ENCODE data around the gene SPOCK2. TPM values are rescaled to one million over a fixed set of nuclear protein-coding genes. Genes with fewer than 3 reads are reported as not detected.

The SPOCK2 gene
- polyA plus RNA-seq, 1 of the 3 experiments (the other 2 are of a cell fraction) = 0.18 TPM

DNA sequence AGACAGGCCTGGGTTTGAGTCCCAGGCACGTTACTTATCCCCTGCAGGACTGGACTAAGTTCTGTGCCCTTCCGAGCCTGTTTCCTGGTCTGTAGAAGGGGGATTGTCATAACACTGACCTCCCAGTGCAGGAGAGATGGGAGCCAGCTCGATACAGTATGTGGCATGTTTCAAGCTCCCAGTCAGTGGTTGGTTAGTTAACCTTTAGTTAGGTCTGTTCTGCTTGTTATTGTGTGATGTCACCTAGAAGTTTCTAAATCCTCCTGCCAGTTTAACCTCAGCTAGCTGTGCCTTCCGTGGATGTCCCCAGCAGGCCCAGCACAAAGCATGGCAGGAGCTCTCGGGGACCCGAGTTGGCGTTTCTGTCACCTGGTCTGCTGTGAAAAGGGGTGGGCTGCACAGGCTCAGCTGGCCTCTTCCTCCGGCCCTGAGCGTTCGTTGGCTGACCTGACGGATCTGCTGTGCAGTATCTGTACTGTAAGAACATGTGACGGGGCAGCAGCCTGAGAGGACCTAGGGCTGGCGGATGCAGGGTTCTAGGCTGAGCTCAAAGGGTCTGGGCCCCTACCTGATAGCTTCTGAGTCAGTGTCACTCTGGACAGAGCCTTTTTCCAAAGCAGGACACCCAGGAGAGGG is 53.0 kb downstream of the SPOCK2 start:
- 80% methylated on average over 8 of the region's 13 CpGs for WGBS (ENCODE audit: low lambda C conversion rate)
- POLR2A ChIA-PET = no interaction called here
- H2AFZ ChIP-seq (ENCODE audit: low read depth) = no peak overlapping the region

DNA sequence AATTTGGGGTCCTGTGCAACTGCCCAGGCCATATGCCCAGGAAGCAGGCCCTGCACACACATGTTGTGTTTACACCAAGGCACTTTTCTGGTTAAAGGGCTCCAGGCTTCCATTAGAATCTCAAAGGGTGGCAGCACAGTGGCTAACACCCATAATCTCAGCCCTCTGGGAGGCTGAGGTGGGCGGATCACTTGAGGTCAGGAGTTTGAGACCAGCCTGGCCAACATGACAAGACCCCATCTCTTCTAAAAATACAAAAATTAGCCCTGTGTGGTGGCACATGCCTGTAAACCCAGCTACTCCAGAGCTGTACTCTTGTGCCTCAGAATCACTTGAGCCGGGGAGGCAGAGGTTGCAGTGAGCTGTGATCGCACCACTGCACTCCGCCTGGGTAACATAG is 53.6 kb downstream of the SPOCK2 start:
- DNase-seq = no peak
- Histone ChIP-seq H3K4me1 (ENCODE audit: control insufficient read depth in 1 of 2, insufficient read depth in 2 of 2, low read depth in 1 of 2, low read length in 1 of 2) (no peaks in the 10 kb centered on the region), H3K4me3 (ENCODE audit: low read depth in 2 of 2, low read length in 1 of 2) (no peak overlapping the region), H3K4me2 (no peak overlapping the region), H3K27me3 (ENCODE audit: insufficient read depth) (no peaks in the 10 kb centered on the region), H3F3A (replicated peaks; ENCODE audit: insufficient read depth) (no peaks in the 10 kb centered on the region), H3K9me3 (no peaks in the 10 kb centered on the region), H3K9me2 (no peaks in the 10 kb centered on the region), H3K9ac (no peak overlapping the region), H4K20me1 (ENCODE audit: insufficient read depth) (no peaks in the 10 kb centered on the region), H2AFZ (ENCODE audit: low read depth) (no peak overlapping the region), H3K36me3 (replicated peaks in 1 of 2; ENCODE audit: control insufficient read depth in 1 of 2, insufficient read depth in 2 of 2, low read length in 1 of 2) (no peaks in the 10 kb centered on the region), H3K27ac (ENCODE audit: low read depth in 2 of 2, low read length in 1 of 2) (no peak overlapping the region), H3K79me2 (ENCODE audit: insufficient read depth) (no peaks in the 10 kb centered on the region)
- ChIA-PET CTCF (interaction anchor here (1.0 to 3.7 kb wide), 2 partner anchors 9 to 138 kb away, joined by 5 to 14 read pairs; no protein-coding TSS in a partner anchor), POLR2A (no interaction called here)
- WGBS (ENCODE audit: low lambda C conversion rate) = 92% methylated on average over 4 of the region's 4 CpGs
- TF ChIP-seq JUND (IDR thresholded peaks at IDR 0.05) = no peak
- no peak for TF ChIP-seq SMC3 (IDR thresholded peaks at IDR 0.05; ENCODE audit: low read depth, low read length)
- no peak for TF ChIP-seq YY1 (IDR thresholded peaks at IDR 0.05; ENCODE audit: low read depth)
- TF ChIP-seq EP300 (IDR thresholded peaks at IDR 0.05; ENCODE audit: borderline replicate concordance in 1 of 2, low read depth in 1 of 2, low read length in 1 of 2) = no peak
- TF ChIP-seq, protein P1, sequence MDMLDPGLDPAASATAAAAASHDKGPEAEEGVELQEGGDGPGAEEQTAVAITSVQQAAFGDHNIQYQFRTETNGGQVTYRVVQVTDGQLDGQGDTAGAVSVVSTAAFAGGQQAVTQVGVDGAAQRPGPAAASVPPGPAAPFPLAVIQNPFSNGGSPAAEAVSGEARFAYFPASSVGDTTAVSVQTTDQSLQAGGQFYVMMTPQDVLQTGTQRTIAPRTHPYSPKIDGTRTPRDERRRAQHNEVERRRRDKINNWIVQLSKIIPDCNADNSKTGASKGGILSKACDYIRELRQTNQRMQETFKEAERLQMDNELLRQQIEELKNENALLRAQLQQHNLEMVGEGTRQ (IDR thresholded peaks at IDR 0.05; ENCODE audit: borderline replicate concordance, low read depth, low read length) = no peak
- TF ChIP-seq, protein P2, sequence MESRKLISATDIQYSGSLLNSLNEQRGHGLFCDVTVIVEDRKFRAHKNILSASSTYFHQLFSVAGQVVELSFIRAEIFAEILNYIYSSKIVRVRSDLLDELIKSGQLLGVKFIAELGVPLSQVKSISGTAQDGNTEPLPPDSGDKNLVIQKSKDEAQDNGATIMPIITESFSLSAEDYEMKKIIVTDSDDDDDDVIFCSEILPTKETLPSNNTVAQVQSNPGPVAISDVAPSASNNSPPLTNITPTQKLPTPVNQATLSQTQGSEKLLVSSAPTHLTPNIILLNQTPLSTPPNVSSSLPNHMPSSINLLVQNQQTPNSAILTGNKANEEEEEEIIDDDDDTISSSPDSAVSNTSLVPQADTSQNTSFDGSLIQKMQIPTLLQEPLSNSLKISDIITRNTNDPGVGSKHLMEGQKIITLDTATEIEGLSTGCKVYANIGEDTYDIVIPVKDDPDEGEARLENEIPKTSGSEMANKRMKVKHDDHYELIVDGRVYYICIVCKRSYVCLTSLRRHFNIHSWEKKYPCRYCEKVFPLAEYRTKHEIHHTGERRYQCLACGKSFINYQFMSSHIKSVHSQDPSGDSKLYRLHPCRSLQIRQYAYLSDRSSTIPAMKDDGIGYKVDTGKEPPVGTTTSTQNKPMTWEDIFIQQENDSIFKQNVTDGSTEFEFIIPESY (IDR thresholded peaks at IDR 0.05; ENCODE audit: borderline replicate concordance, low read depth) = no peak
- TF ChIP-seq RAD21 (IDR thresholded peaks at IDR 0.05; ENCODE audit: low read length) = no peak
- no peak for TF ChIP-seq FOXM1 (IDR thresholded peaks at IDR 0.05; ENCODE audit: low read depth)
- TF ChIP-seq TAF1 (IDR thresholded peaks at IDR 0.05; ENCODE audit: borderline replicate concordance, low read depth, low read length) = no peak
- no peak for TF ChIP-seq MEF2A (IDR thresholded peaks at IDR 0.05; ENCODE audit: borderline replicate concordance, low read depth)
- TF ChIP-seq EZH2phosphoT487 (IDR thresholded peaks at IDR 0.05; ENCODE audit: borderline replicate concordance, low read depth) = no peak
- no peak for TF ChIP-seq TCF12 (IDR thresholded peaks at IDR 0.05)

More for the DNA sequence above, 53.0 kb downstream of the SPOCK2 start:
- Histone ChIP-seq H3K4me3 (ENCODE audit: low read depth in 2 of 2, low read length in 1 of 2) (no peak overlapping the region), H3K27ac (ENCODE audit: low read depth in 2 of 2, low read length in 1 of 2) (no peak overlapping the region), H4K20me1 (ENCODE audit: insufficient read depth) (no peaks in the 10 kb centered on the region), H3K79me2 (ENCODE audit: insufficient read depth) (no peaks in the 10 kb centered on the region), H3K4me1 (ENCODE audit: control insufficient read depth in 1 of 2, insufficient read depth in 2 of 2, low read depth in 1 of 2, low read length in 1 of 2) (no peaks in the 10 kb centered on the region), H3K9ac (no peak overlapping the region), H3K36me3 (replicated peaks in 1 of 2; ENCODE audit: control insufficient read depth in 1 of 2, insufficient read depth in 2 of 2, low read length in 1 of 2) (no peaks in the 10 kb centered on the region), H3K9me2 (no peaks in the 10 kb centered on the region), H3F3A (replicated peaks; ENCODE audit: insufficient read depth) (no peaks in the 10 kb centered on the region), H3K27me3 (ENCODE audit: insufficient read depth) (no peaks in the 10 kb centered on the region), H3K9me3 (no peaks in the 10 kb centered on the region), H3K4me2 (no peak overlapping the region)
- TF ChIP-seq, protein P3, sequence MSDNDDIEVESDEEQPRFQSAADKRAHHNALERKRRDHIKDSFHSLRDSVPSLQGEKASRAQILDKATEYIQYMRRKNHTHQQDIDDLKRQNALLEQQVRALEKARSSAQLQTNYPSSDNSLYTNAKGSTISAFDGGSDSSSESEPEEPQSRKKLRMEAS (IDR thresholded peaks at IDR 0.05; ENCODE audit: low read depth) = no peak
- TF ChIP-seq ELF1 (IDR thresholded peaks at IDR 0.05) = no peak
- no peak for TF ChIP-seq CHD2 (IDR thresholded peaks at IDR 0.05; ENCODE audit: low read length, partially characterized antibody)
- no peak for TF ChIP-seq FOSL2 (IDR thresholded peaks at IDR 0.05; ENCODE audit: borderline replicate concordance, low read depth)
- TF ChIP-seq EP300 (IDR thresholded peaks at IDR 0.05; ENCODE audit: borderline replicate concordance in 1 of 2, low read depth in 1 of 2, low read length in 1 of 2) = no peak
- TF ChIP-seq TAF1 (IDR thresholded peaks at IDR 0.05; ENCODE audit: borderline replicate concordance, low read depth, low read length) = no peak
- no peak for TF ChIP-seq RFX5 (IDR thresholded peaks at IDR 0.05; ENCODE audit: low read length)
- no peak for TF ChIP-seq FOXJ3 (CRISPR knock-in tag; IDR thresholded peaks at IDR 0.05)
- no peak for TF ChIP-seq NRF1 (IDR thresholded peaks at IDR 0.05; ENCODE audit: low read depth, low read length)
- TF ChIP-seq, protein P4, sequence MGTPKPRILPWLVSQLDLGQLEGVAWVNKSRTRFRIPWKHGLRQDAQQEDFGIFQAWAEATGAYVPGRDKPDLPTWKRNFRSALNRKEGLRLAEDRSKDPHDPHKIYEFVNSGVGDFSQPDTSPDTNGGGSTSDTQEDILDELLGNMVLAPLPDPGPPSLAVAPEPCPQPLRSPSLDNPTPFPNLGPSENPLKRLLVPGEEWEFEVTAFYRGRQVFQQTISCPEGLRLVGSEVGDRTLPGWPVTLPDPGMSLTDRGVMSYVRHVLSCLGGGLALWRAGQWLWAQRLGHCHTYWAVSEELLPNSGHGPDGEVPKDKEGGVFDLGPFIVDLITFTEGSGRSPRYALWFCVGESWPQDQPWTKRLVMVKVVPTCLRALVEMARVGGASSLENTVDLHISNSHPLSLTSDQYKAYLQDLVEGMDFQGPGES (IDR thresholded peaks at IDR 0.05; ENCODE audit: low read depth, low read length) = no peak
- CTCF ChIA-PET = interaction anchor here (1.0 to 3.7 kb wide), 3 partner anchors 10 to 139 kb away, joined by 5 to 14 read pairs (median 6); no protein-coding TSS in a partner anchor
- no peak for DNase-seq
